ENCODE results near the gene NPW.

Gene NPW

GRCh38 chr16:2056077-2056476, 36.5 kb downstream of the NPW start:
- no peak for DNase-seq

GRCh38 chr16:2056681-2057407, 37.3 kb downstream of the NPW start:
- no peak for DNase-seq

- DNase-seq, result no peak
Observed at GRCh38 chr16:2057438-2057837, 37.9 kb downstream of the NPW start.

GRCh38 chr16:2058420-2058819, 38.8 kb downstream of the NPW start:
- no peak for DNase-seq

- no peak for DNase-seq
Observed at GRCh38 chr16:2058872-2059271, 39.3 kb downstream of the NPW start.

- no peak for DNase-seq
Observed at GRCh38 chr16:2060346-2060745, 40.8 kb downstream of the NPW start.

GRCh38 chr16:2061023-2061422, 41.4 kb downstream of the NPW start:
- DNase-seq, result no peak

- DNase-seq, result no peak
Observed at GRCh38 chr16:2061526-2061925, 41.9 kb downstream of the NPW start.

GRCh38 chr16:2062801-2063200, 43.2 kb downstream of the NPW start:
- no peak for DNase-seq

- DNase-seq, result no peak
Observed at GRCh38 chr16:2063861-2064260, 44.3 kb downstream of the NPW start.

- DNase-seq, result no peak
Observed at GRCh38 chr16:2064368-2064945, 44.9 kb downstream of the NPW start.

GRCh38 chr16:2066139-2066538, 46.6 kb downstream of the NPW start:
- DNase-seq, result no peak

Measured in stimulated activated CD4-positive, alpha-beta T cell treated with anti-CD3 and anti-CD28 coated beads, Interleukin-2, amount 100 ng/mL, for 24 hours (primary cell).